K562 (cell line): Measurements from ENCODE around the gene MAP4K1. TPM values are rescaled to one million over a fixed set of nuclear protein-coding genes. Genes with fewer than 3 reads are reported as not detected.

ENCODE experiments used
- ATAC-seq: fragments of 200-7000 bp; cut with Tn5 transposase; 3 replicates; pipeline ENCODE4 v1.9.1; 2020; ENCODE audit warnings: moderate library complexity
- BruUV-seq: library from RNA; stranded (reverse); fragments of 400-500 nt; replicated peaks from 2 replicates; lab custom pipeline; 2021; lab: Mats Ljungman, UMichigan
- CTCF ChIA-PET: fragments of 300-600 bp; formaldehyde crosslinking; extraction: SDS; loops from one replicate; lab custom pipeline; 2021; ENCODE audit warnings: low intra/inter-chr PET ratio; lab: Yijun Ruan, JAX
- POLR2A ChIA-PET: fragments of 300-600, 350-650 bp; sonication (Branson Sonifier 250); formaldehyde crosslinking; extraction: SDS; loops from one replicate; lab custom pipeline; 2021; ENCODE audit warnings: antibody characterized with exemption, inconsistent platforms; lab: Yijun Ruan, JAX
- DNase-seq, 4 experiments: peaks; one replicate each; pipeline versions ENCODE4 v3.0.0 to v3.0.0-alpha.2; 2011 to 2018; ENCODE audit warnings: low spot score in 3 of 4, mixed read lengths in 3 of 4; ENCODE audit errors: extremely low read depth in 1 of 4
- FAIRE-seq: peaks from 2 replicates; lab custom pipeline; 2011; peaks lifted over from hg19 to GRCh38; lab: Jason Lieb, UNC
- H2AFZ ChIP-seq: 2 replicates; pipeline ENCODE4 v1.6.0; 2011; ENCODE audit warnings: low read depth, low read length, control low read depth, inconsistent platforms
- H3K27ac ChIP-seq: fragments of 200-600 bp; 3 replicates; pipeline ENCODE4 v1.8.0; 2011; ENCODE audit warnings: low read depth, mild to moderate bottlenecking, control low read depth, inconsistent platforms, low read length, moderate library complexity, mixed read lengths; ENCODE audit errors: extremely low read depth
- H3K27me3 ChIP-seq, 2 experiments: fragments of 300-600 bp in 1 of 2; 2 replicates in 1 of 2; 3 replicates in 1 of 2; pipeline versions ENCODE4 v1.6.0 to v1.8.0; 2011; ENCODE audit warnings: inconsistent platforms in 2 of 2, low read length in 2 of 2, mild to moderate bottlenecking in 1 of 2, mixed read lengths in 1 of 2, moderate library complexity in 1 of 2; ENCODE audit not compliant: control insufficient read depth in 2 of 2, insufficient read depth in 2 of 2
- H3K36me3 ChIP-seq: fragments of 300-600 bp; 3 replicates; pipeline ENCODE4 v1.8.0; 2011; ENCODE audit warnings: mild to moderate bottlenecking, low read length, inconsistent platforms; ENCODE audit not compliant: control insufficient read depth, insufficient read depth
- H3K4me1 ChIP-seq, 2 experiments: fragments of 200-600 bp in 1 of 2; replicated peaks in 1 of 2; 2 replicates in 1 of 2; 3 replicates in 1 of 2; pipeline versions ENCODE4 v1.5.1 to v1.8.0; 2011; ENCODE audit warnings: inconsistent platforms in 2 of 2, low read length in 2 of 2, mild to moderate bottlenecking in 1 of 2, mixed read lengths in 1 of 2, moderate library complexity in 1 of 2; ENCODE audit not compliant: control insufficient read depth in 2 of 2, insufficient read depth in 2 of 2
- H3K4me2 ChIP-seq: 2 replicates; pipeline ENCODE4 v1.6.1; 2011; ENCODE audit warnings: low read length, control low read depth, inconsistent platforms, mixed read lengths; ENCODE audit not compliant: insufficient read depth
- H3K4me3 ChIP-seq: fragments of 200-600 bp; sonication (generic), shearing (Covaris generic); 2 replicates; pipeline ENCODE4 v1.5.1; 2016; ENCODE audit warnings: control low read depth, inconsistent platforms
- H3K79me2 ChIP-seq: fragments of 200-600 bp; 3 replicates; pipeline ENCODE4 v1.8.0; 2011; ENCODE audit warnings: low read length, inconsistent platforms; ENCODE audit not compliant: control insufficient read depth, insufficient read depth
- H3K9ac ChIP-seq, 2 experiments: 2 replicates each; pipeline versions ENCODE4 v1.6.0 to v1.6.1; 2011; ENCODE audit warnings: low read depth in 2 of 2, low read length in 2 of 2, control low read depth in 1 of 2, inconsistent platforms in 1 of 2, mild to moderate bottlenecking in 1 of 2, mixed read lengths in 1 of 2; ENCODE audit not compliant: insufficient read depth in 1 of 2
- H3K9me1 ChIP-seq: one replicate; pipeline ENCODE4 v1.6.0; 2011; ENCODE audit warnings: inconsistent platforms, mild to moderate bottlenecking, low read length, moderate library complexity; ENCODE audit not compliant: control insufficient read depth, insufficient read depth
- H3K9me3 ChIP-seq: replicated peaks from 2 replicates; pipeline ENCODE4 v1.5.1; 2011; ENCODE audit warnings: low read depth, low read length, inconsistent platforms; ENCODE audit not compliant: control insufficient read depth, insufficient read depth
- H4K20me1 ChIP-seq: replicated peaks from 2 replicates; pipeline ENCODE4 v1.6.1; 2011; ENCODE audit warnings: low read length, inconsistent platforms, mixed read lengths; ENCODE audit not compliant: control insufficient read depth, insufficient read depth
- ADNP ChIP-seq: fragments of 200-800 bp; sonication (Bioruptor generic); IDR thresholded peaks from 2 replicates; pipeline ENCODE4 v1.6.1; 2016; ENCODE audit warnings: missing genetic modification characterization, missing compliant biosample characterization
- BCOR ChIP-seq: fragments of 450-650 bp; IDR thresholded peaks from 2 replicates; pipeline ENCODE4 v1.6.1; 2016
- CHD2 ChIP-seq: IDR thresholded peaks from 2 replicates; pipeline ENCODE4 v1.6.1; 2011; ENCODE audit warnings: low read depth, low read length
- FIP1L1 ChIP-seq: fragments of 200-400 bp; formaldehyde crosslinking; IDR thresholded peaks from 2 replicates; pipeline ENCODE4 v1.6.1; 2018; ENCODE audit warnings: mild to moderate bottlenecking, low read depth, low read length; ENCODE audit not compliant: poor library complexity, severe bottlenecking
- GABPB1 ChIP-seq: sonication (generic); formaldehyde crosslinking; IDR thresholded peaks from 2 replicates; pipeline ENCODE4 v1.8.0; 2022; ENCODE audit warnings: mild to moderate bottlenecking, missing genetic modification reagents
- HLTF ChIP-seq: fragments of 450-650 bp; IDR thresholded peaks from 2 replicates; pipeline ENCODE4 v1.6.1; 2016
- HMG20B ChIP-seq: fragments of 250-450 bp; sonication (Bioruptor Pico); IDR thresholded peaks from 2 replicates; pipeline ENCODE4 v1.5.0; 2021; ENCODE audit warnings: mild to moderate bottlenecking
- LARP7 ChIP-seq: fragments of 450-650 bp; IDR thresholded peaks from 2 replicates; pipeline ENCODE4 v1.6.1; 2016
- NBN ChIP-seq: fragments of 450-650 bp; IDR thresholded peaks from 2 replicates; pipeline ENCODE4 v1.6.1; 2016; ENCODE audit warnings: low read depth, mild to moderate bottlenecking
- NFATC3 ChIP-seq: fragments of 450-650 bp; IDR thresholded peaks from 2 replicates; pipeline ENCODE4 v1.6.1; 2017; ENCODE audit warnings: mild to moderate bottlenecking
- RBM25 ChIP-seq: fragments of 200-400 bp; formaldehyde crosslinking; IDR thresholded peaks from 2 replicates; pipeline ENCODE4 v1.6.1; 2018; ENCODE audit warnings: low read length, low read depth, moderate library complexity; ENCODE audit not compliant: severe bottlenecking
- TSHZ1 ChIP-seq: fragments of 250-450 bp; sonication (Bioruptor Pico); IDR thresholded peaks from 2 replicates; pipeline ENCODE4 v1.4.0; 2020; ENCODE audit warnings: mild to moderate bottlenecking, moderate library complexity
- ZBTB17 ChIP-seq: fragments of 450-650 bp; formaldehyde crosslinking; IDR thresholded peaks from 2 replicates; pipeline ENCODE4 v1.4.0; 2020; ENCODE audit warnings: mild to moderate bottlenecking
- ZFP30 ChIP-seq: fragments of 250-450 bp; sonication (Bioruptor Pico); IDR thresholded peaks from 2 replicates; pipeline ENCODE4 v1.8.0; 2022; ENCODE audit warnings: moderate library complexity, mild to moderate bottlenecking, inconsistent platforms, borderline replicate concordance
- ZSCAN32 ChIP-seq: fragments of 450-650 bp; formaldehyde crosslinking; IDR thresholded peaks from 2 replicates; pipeline ENCODE4 v1.4.0; 2020; ENCODE audit warnings: mild to moderate bottlenecking, moderate library complexity
- WGBS: fragments of 100-300 bp; shearing (Covaris generic); methylation state at CpG from one replicate; pipeline ENCODE4 v1.1.6; 2016; ENCODE audit warnings: low coverage, mixed read lengths; ENCODE audit not compliant: insufficient coverage; ENCODE audit errors: missing lambda C conversion rate; 5-methylcytosine and 5-hydroxymethylcytosine counted together
- in situ Hi-C: fragments of 300-500 bp; cut with MboI; formaldehyde crosslinking; loops from 4 replicates; pipeline ENCODE4 v1.15.0; 2018; ENCODE audit warnings: inconsistent platforms, mixed read lengths
- intact Hi-C: fragments of 100-400 bp; cut with micrococcal nuclease; formaldehyde crosslinking; loops from 2 replicates; pipeline ENCODE4 v1.14.2; 2022
- polyA plus RNA-seq, 8 experiments: library from polyadenylated mRNA; depleted of rRNA in 4 of 8; stranded (reverse) in 5 of 8; unstranded in 3 of 8; fragments of >200 nt; fragmentation: Nextera tagmentation in 2 of 8; fragmentation: Illumina TruSeq in 1 of 8; extraction: Ambion mirVana in 2 of 8; extraction: Trizol in 1 of 8; gene quantifications; 2 replicates each; pipeline versions ENCODE4 v1.2.1 to v1.2.3, GENCODE V29; 2011 to 2014; ENCODE audit warnings: inconsistent platforms in 1 of 8, missing spikeins in 1 of 8
- total RNA-seq, 7 experiments: library from RNA; depleted of rRNA in 6 of 7; stranded (reverse); fragments of >200 nt in 6 of 7; fragmentation: Illumina TruSeq in 2 of 7; extraction: Trizol in 2 of 7; gene quantifications; 2 replicates each; pipeline versions ENCODE4 v1.2.1 to v1.2.3, GENCODE V29; 2011 to 2021; ENCODE audit warnings: low replicate concordance in 1 of 7
- TF ChIP-seq, protein P1 (sequence below), 3 experiments: fragments of 200-800 bp in 1 of 3; sonication (Bioruptor generic) in 1 of 3; sonication (generic) in 1 of 3; formaldehyde crosslinking in 1 of 3; IDR thresholded peaks; 2 replicates each; pipeline versions ENCODE4 v1.6.1 to v1.8.0; 2016 to 2022; ENCODE audit warnings: mild to moderate bottlenecking in 2 of 3, missing compliant biosample characterization in 2 of 3, missing genetic modification characterization in 2 of 3, missing genetic modification reagents in 1 of 3
- TF ChIP-seq, protein P2 (sequence below): fragments of 450-650 bp; formaldehyde crosslinking; IDR thresholded peaks from 2 replicates; pipeline ENCODE4 v1.4.0; 2022; ENCODE audit warnings: missing genetic modification characterization

The MAP4K1 gene
- total and polyA plus RNA-seq, 9 of the 15 experiments (the other 6 are each of a cell fraction or from before 2014, with no cell fraction given), result 0.14 to 3.2 (median 0.73) TPM; not detected in 1

DNA sequence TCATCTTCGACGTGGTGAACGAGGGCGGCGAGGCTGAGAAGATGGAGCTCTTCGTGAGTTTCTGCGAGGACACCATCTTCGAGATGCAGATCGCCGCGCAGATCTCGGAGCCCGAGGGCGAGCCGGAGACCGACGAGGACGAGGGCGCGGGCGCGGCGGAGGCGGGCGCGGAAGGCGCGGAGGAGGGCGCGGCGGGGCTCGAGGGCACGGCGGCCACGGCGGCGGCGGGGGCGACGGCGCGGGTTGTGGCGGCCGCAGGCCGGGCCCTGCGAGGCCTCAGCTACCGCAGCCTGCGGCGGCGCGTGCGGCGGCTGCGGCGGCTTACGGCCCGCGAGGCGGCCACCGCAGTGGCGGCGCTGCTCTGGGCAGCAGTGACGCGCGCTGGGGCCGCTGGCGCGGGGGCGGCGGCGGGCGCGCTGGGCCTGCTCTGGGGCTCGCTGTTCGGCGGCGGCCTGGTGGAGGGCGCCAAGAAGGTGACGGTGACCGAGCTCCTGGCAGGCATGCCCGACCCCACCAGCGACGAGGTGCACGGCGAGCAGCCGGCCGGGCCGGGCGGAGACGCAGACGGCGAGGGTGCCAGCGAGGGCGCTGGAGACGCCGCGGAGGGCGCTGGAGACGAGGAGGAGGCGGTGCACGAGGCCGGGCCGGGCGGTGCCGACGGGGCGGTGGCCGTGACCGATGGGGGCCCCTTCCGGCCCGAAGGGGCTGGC lies 52.6 kb downstream of the MAP4K1 start (continued):
- TF ChIP-seq TSHZ1 (CRISPR knock-in tag), result no peak

GRCh38 chr19:38563475-38563874 lies 54.3 kb downstream of the MAP4K1 start:
- Histone ChIP-seq H3K27me3 (no peaks in the 10 kb centered on the region), H3K9ac (no peak overlapping the region), H3K4me1 (peaks cover 0 to 17% of the 10 kb centered on the region in 2 experiments; a peak in 2 of 5 replicates), H3K4me3 (no peak overlapping the region), H4K20me1 (no peaks in the 10 kb centered on the region), H3K27ac (no peak overlapping the region), H3K79me2 (no peaks in the 10 kb centered on the region), H2AFZ (no peak overlapping the region), H3K4me2 (no peak overlapping the region), H3K36me3 (no peaks in the 10 kb centered on the region), H3K9me1 (no peaks in the 10 kb centered on the region), H3K9me3 (no peaks in the 10 kb centered on the region)
- intact Hi-C loops, result no loop called here
- ATAC-seq (no peak), FAIRE-seq (no peak), DNase-seq (no peak)
- WGBS, result 79% methylated on average over 9 of the region's 9 CpGs
- BruUV-seq, result no TSS peak
- POLR2A ChIA-PET, result interaction anchor here (0.6 to 1.5 kb wide), 2 partner anchors 34 to 71 kb away, joined by 3 to 4 read pairs; no protein-coding TSS in a partner anchor
- in situ Hi-C loops, result no loop called here
- CTCF ChIA-PET, result no interaction called here
- no peak for TF ChIP-seq ZBTB17 (CRISPR knock-in tag)
- TF ChIP-seq NFATC3, result no peak
- TF ChIP-seq HMG20B (CRISPR knock-in tag), result no peak
- TF ChIP-seq ADNP (tag), result peak; percentile 84
- TF ChIP-seq, protein P1, sequence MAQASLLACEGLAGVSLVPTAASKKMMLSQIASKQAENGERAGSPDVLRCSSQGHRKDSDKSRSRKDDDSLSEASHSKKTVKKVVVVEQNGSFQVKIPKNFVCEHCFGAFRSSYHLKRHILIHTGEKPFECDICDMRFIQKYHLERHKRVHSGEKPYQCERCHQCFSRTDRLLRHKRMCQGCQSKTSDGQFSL (CRISPR knock-in tag; IDR thresholded peaks at IDR 0.05), result no peak
- TF ChIP-seq, protein P1 (tag; IDR thresholded peaks at IDR 0.05), result no peak
- TF ChIP-seq ZSCAN32 (CRISPR knock-in tag), result no peak
- TF ChIP-seq GABPB1, result no peak
- TF ChIP-seq ZFP30 (CRISPR knock-in tag), result no peak
- peak; percentile 82 for TF ChIP-seq RBM25
- no peak for TF ChIP-seq FIP1L1
- TF ChIP-seq CHD2, result no peak
- TF ChIP-seq, protein P2, sequence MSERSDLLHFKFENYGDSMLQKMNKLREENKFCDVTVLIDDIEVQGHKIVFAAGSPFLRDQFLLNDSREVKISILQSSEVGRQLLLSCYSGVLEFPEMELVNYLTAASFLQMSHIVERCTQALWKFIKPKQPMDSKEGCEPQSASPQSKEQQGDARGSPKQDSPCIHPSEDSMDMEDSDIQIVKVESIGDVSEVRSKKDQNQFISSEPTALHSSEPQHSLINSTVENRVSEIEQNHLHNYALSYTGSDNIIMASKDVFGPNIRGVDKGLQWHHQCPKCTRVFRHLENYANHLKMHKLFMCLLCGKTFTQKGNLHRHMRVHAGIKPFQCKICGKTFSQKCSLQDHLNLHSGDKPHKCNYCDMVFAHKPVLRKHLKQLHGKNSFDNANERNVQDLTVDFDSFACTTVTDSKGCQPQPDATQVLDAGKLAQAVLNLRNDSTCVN, result no peak
- TF ChIP-seq HLTF, result no peak
- no peak for TF ChIP-seq NBN
- no peak for TF ChIP-seq LARP7
- peak; percentile 61 for TF ChIP-seq BCOR
